ENCODE results near the gene KDM4B.

KDM4B gene

GRCh38 chr19:5104871-5105351 is 136.0 kb downstream of the KDM4B start:
- no peak for DNase-seq (ENCODE audit: low read depth in 2 of 2)

DNA sequence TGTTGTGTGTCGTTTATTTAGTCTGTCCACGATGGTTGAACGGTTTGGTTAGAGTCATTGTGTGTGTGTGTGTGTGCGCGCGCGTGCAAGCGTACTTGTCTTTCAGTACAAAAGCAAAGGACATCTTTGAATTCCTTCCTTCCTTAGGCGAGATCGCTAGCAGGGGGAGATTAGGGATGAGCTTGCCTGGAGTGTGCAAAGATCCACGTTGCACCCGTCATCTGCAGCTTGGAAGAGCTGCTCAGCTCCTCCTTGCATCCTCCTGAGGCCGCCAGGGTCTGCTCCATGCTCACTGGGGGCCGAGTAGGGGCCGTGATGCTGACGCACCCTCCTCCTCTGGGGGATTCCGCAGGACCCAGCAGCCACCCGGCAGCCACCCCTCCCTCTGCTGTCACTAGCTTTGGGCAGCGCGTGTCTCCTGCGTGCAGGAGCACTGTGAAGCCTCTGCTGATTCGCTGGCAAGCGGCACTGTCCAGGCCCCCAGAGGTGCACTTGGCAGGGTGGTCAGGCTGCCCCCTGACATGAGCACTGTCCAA is 137.3 kb downstream of the KDM4B start:
- no peak for DNase-seq (ENCODE audit: low read depth in 2 of 2)

- DNase-seq (ENCODE audit: low read depth in 2 of 2), result no peak
Observed at GRCh38 chr19:5106971-5107370, 138.1 kb downstream of the KDM4B start.

GRCh38 chr19:5107432-5108122 is 138.7 kb downstream of the KDM4B start:
- DNase-seq (ENCODE audit: low read depth in 2 of 2), result no peak

GRCh38 chr19:5108123-5108596 is 139.2 kb downstream of the KDM4B start:
- DNase-seq (ENCODE audit: low read depth in 2 of 2), result no peak

DNA sequence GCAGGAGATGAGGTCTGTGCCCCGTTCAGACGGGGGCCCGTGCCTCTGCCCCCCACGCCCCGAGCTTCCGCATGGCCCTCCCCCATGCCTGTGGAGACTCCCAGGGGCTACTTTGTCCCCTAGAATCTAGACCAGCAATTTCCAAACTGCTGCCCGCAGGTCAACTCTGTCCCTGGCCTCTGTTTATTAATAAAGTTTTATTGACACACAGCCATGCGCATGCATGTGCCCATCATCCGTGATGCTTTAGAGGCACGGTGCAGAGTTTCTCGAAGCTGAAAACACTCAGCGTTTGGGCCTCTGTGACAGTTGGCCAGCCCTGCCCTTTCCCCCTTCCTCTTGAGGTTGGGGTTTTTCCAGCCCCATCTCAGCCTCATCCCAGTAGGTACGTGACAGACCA is 140.0 kb downstream of the KDM4B start:
- no peak for DNase-seq (ENCODE audit: low read depth in 2 of 2)

DNA sequence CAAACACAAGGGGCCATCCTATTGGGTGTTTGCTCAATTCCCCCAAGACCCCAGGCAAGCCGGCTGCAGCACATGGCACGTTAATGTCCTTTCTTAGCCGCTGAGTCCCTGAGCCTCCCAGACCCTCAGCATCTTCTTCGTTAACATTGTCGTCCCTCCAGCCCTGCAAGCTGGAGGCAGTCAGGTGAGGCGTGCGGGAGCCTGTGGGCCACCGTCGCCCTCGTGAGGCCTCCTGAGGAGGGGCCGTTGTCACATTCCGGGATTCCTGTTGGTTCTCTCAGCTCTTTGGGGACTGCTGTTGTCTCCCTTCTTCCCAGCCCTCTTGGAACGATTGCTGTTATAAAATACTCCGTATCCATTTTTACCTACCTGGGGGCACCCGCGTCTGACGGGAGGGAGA is 140.6 kb downstream of the KDM4B start:
- DNase-seq (ENCODE audit: low read depth in 2 of 2), result no peak

- no peak for DNase-seq (ENCODE audit: low read depth in 2 of 2)
Observed at GRCh38 chr19:5110546-5110945, 141.6 kb downstream of the KDM4B start.

DNA sequence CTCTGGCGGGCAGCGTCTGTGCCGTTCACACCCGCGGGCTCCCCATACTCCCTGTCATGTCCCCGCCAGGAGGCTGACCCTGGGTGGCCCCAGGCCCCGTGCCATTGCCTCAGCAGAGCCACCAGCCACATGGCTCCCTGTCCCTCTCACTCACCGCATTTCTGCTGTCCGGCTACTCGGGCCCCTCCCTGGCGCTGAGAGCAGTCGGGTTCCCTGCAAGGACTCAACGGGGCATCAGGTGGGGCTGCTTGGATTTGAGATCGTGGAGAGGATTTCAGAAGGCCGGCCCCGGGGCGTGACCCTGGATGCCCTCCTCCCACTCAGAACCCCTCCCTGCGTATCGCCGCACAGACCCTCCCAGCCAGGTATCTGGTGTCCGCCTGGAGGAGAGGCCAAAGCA is 142.1 kb downstream of the KDM4B start:
- DNase-seq (ENCODE audit: low read depth in 2 of 2), result no peak

GRCh38 chr19:5112175-5112574 is 143.3 kb downstream of the KDM4B start:
- no peak for DNase-seq (ENCODE audit: low read depth in 2 of 2)

DNA sequence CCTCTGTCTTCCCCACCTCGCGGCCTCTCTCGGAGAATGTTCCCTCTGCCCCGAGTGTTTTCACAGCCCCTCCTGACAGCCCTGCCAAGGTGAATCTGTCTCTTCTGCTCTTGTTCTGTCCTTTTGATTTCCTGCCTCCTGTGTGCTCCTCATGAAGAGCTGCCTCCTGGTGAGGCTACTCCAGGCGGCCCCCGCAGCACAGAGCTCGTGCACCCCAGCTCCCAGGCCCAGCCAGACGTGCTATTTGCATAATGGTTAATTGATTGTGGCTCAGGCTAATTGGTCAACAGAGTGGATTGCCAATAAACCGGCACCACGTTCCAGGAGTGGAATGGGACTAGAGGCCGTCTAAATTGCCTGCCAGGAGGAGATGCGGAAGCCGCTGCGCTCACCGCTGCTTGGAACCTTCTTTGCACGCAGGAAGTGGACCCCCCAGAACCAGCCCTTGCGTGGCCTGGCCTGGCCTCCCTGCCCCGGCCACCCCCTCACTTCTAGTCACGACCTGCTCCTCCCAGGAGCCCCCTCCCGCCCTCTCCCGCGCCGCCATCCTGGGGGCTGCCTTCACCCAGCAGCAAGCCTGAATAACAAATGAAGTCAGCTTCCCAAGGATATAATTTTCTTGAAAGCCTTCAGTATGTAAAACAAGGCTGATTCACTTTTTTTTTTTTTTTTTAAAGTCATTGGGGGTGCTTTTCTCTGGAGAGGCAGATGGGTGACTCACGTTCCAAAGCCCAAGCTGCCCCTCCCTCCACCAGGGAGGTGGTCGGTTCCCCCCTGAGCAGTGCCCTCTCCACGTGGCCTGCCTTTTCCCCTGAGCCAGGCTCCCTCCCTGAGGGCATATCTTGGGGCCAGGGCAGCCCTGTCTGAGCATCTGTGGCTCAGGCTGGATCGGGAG is 144.0 kb downstream of the KDM4B start:
- DNase-seq (ENCODE audit: low read depth in 2 of 2), result no peak

- DNase-seq (ENCODE audit: low read depth in 2 of 2), result no peak
Observed at GRCh38 chr19:5113633-5114586, 145.0 kb downstream of the KDM4B start.

DNA sequence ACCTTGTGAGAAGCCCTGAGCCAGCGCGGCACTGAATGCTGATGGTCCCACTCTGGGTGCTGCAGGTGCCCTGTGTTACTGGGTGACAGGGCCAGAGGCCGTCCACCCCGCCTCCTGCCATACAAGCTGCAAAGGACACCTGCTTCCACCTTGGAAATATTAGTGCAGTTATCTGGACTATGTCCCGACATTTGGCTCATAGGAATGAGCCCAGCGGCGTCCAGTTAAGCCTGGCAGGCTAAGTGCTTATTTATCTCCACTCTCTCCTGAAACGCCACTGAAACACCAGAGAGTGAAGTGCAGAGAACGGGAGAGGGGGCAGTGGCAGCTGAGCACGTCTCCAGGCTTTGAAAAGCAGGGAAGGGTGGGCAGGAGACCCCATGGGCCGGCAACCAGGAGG is 145.8 kb downstream of the KDM4B start:
- DNase-seq (ENCODE audit: low read depth in 2 of 2), result no peak

GRCh38 chr19:5115351-5115750 is 146.4 kb downstream of the KDM4B start:
- DNase-seq (ENCODE audit: low read depth in 2 of 2), result no peak

DNA sequence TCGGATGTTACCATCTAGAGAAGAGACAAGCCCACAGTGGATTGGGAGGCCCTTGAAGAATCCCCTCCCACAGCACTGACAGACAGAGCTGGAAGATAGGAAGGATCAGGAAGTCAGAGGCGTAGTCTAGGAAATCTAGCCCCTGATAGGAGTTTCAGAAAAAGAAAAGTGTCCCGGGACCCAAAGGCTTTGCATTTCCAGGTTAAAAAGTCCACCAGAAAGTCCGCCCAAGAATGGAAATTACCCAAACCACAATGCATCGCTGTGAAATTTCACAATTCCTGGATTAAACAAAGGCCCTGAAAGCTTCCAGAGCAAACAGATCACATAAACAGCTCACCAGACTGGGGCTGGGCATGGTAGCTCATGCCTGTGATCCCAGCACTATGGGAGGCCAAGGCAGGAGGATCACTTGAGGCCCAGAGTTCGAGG is 146.9 kb downstream of the KDM4B start:
- DNase-seq (ENCODE audit: low read depth in 2 of 2), result no peak

DNA sequence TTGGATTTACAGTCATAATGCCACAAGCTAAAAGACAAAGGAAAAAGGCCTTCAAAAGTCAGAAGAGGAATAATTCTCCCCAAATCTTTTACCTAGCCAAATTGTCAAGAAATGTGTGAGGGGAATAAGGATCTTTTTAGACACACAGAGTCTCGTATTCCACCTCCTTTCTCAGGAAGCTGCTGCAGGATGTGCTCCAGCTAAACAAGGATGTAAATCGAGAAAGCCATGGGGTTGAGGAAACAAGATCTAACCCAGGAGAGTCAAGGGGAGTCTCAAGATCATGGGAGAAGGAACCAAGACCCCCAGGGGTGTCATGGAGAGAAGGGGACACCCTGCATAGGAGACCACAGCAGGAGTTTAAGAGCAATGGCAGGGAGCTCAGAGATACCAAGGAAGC is 147.4 kb downstream of the KDM4B start:
- no peak for DNase-seq (ENCODE audit: low read depth in 2 of 2)

- no peak for DNase-seq (ENCODE audit: low read depth in 2 of 2)
Observed at GRCh38 chr19:5117421-5117820, 148.5 kb downstream of the KDM4B start.

DNA sequence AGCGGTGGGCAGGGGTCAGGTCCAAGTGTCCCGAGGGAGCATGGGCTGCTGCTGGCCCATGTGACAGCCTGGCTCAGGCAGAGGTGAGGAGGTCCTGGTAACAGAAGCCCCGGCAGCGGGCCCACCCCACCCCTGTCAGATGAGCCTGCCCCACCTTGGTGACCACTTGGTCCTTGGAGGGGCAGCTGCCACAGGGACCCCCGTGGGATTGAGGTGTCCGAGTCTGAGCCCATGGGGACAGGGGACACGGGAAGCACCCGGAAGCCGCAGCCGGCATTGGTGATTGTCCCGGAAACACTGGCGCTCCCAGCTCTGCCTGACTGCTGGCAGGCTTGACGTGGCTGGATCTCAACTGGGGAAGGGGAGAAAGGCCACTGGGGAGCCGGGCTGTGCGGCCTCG is 149.1 kb downstream of the KDM4B start:
- DNase-seq (ENCODE audit: low read depth in 2 of 2), result no peak

DNA sequence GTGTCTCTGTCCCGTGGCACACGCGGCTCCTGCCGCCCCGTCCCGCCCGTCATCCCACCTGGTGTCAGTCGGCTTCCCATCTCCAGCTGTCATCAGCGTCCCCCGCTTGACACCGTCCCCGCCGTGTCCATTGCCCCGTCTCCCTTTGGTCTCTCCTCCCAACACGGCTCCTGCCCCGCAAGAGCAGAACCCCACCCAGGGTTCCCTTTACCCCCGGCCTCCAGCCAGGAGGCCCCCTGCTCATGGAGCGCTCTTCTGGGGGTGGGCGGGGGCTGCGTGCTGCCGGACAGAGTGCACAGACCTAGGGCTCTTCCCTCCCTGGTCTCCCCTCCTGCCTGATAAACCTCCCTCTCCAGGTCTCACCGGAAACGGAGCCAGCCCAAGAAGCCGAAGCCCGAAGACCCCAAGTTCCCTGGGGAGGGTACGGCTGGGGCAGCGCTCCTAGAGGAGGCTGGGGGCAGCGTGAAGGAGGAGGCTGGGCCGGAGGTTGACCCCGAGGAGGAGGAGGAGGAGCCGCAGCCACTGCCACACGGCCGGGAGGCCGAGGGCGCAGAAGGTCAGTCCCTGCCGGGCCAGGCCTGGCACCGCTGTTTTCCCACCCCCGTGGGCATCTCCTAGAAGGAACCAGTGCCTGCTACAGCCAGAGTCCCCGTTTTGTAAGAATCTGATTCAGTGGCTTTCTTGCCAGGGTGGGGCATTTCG is 150.5 kb downstream of the KDM4B start:
- DNase-seq (ENCODE audit: low read depth in 2 of 2), result no peak

DNA sequence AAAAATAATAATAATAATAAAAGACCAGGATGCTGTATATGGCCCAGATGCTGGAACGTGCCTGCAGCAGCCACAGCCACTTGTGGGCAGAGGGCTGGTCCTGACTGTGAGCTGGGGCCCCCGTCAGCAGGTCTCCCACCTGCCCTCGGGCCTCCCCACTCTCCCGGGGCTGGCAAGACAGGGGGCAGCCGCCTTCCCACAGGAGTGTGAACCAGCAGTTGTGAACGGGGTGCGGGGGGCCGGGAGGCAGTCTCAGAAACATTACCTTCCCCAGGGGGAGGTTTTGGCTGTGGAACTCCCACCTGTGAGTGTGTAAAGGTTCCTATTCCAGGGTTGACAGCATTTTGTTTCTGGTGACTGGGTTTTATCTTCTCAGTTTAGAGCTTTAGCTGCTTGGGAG is 151.4 kb downstream of the KDM4B start:
- DNase-seq (ENCODE audit: low read depth in 2 of 2), result no peak

GRCh38 chr19:5120833-5121232 is 151.9 kb downstream of the KDM4B start:
- no peak for DNase-seq (ENCODE audit: low read depth in 2 of 2)
